KBM-7 (cell line): ENCODE data around the gene FN1.
"Not testable (repeated sequence)": the region's sequence is repeated elsewhere in the genome, so short reads cannot be mapped to it uniquely, and the experiment has no call there.

ENCODE experiments used
- DNase-seq: peaks from one replicate; pipeline ENCODE4 v3.0.0-alpha.2; 2015
- in situ Hi-C: fragments of 300-500 bp; cut with MboI; formaldehyde crosslinking; loops from 2 replicates; pipeline ENCODE4 v1.14.3; 2020; ENCODE audit warnings: low sequenced_read_pairs, low pct_unique_long_range_greater_than_20kb, mixed read lengths

Gene FN1

DNA sequence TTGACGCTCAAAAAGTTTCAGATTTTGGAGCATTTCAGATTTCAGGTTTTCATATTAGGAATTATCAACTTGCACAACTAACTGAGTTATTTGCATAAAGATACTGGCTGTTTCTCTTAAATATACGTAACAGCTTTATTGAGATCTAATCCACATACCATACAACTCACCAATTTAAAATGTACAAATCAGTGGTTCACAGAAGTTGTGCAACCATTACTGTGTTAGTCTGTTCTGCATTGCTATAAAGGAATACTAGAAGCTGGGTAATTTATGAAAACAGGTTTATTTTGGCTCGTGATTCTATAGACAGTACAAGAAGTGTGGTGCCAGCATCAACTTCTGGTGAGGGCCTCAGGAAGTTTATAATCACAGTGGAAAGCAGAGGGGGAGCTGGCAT, 115.8 kb downstream of the FN1 start:
- DNase-seq = no peak
- in situ Hi-C loops = no loop called here

DNA sequence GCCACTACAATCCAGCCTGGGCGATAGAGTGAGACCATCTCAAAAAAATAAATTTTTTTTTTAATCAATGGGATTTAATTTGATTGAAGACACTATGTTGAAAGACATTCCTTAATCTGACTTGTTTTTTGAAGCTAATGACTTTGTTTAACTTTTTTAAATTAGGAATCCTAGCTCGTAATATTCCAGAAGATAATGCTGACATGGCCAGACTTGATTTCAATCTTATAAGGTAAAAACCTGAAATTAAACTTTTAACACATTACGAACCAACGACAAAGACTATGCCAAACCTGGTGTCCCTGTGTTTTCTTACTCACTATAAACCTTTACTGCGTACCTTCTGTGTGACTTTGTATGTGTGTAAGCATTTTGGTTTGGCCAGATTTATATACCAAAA, 116.4 kb downstream of the FN1 start:
- no peak for DNase-seq
- in situ Hi-C loops = no loop called here

DNA sequence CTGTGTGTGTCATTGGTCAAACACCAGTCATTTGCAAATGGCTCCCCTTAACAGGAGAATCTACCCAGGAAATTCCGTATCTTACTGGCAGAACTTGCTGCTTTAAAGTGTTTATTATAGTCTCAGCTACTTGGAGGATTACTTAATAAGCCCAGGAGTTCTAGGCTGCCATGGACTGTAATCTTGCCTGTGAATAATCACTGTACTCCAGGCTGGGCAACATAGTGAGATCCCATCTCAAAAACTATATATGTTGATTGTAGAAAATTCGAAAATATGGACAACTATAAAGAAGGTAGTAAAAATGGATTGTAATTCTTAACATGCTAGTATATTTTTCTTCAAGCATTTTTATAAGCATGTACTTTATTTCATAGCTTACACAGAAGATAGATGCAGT, 119.5 kb downstream of the FN1 start:
- DNase-seq = no peak
- in situ Hi-C loops = no loop called here

DNA sequence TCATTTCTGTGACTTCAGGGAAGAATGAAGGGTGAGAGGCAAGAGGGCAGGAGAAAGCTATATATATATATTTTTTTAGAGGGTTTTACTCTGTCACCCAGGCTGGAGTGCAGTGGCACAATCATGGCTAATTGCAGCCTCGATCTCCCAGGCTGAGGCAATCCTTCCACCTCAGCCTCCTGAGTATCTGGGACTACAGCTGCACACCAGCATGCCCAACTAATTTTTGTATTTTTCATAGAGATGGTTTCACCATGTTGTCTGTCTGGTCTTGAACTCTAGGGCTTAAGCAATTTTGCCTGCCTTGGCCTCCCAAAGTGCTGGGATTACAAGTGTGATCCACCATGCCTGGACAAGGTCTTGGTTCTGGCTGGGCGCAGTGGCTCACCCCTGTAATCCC, 120.6 kb downstream of the FN1 start:
- in situ Hi-C loops = no loop called here
- DNase-seq = no peak

DNA sequence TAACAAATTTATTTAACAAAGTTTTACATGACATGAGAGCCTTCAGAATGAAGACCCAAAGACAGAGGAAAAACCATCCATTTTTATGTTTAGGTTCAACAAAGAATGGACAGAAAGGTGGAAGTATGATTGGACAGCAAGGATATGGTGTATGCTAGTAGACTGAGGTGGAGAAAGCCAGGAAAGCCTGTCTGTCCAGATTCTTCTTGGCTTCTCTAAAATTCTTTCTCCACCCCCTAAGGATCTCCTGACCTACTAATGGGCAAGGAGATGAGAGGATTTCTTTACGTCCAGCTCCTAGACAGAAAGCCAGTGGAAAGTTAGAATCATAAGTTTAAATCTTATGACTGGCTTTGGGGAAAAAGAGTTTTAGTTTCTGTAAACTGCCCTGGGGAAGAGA, 121.0 kb downstream of the FN1 start:
- in situ Hi-C loops = no loop called here
- DNase-seq = no peak

DNA sequence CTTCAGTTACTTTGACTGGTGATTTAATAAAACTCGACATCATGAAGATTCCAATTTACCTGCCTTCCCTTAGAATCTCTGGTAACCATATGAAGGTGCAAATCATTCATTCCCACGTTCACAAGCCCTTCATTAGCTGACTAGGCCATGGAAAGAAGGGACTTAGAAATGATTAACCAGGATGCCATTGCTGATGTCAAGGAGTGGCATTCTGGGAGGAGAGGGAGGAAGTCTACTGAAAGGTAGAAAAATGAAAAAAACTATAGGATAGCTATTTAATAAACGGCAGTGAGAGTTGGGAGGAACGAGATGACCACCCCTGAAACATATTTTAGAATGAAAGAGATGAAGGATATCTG, 122.6 kb downstream of the FN1 start:
- in situ Hi-C loops = no loop called here
- no peak for DNase-seq

DNA sequence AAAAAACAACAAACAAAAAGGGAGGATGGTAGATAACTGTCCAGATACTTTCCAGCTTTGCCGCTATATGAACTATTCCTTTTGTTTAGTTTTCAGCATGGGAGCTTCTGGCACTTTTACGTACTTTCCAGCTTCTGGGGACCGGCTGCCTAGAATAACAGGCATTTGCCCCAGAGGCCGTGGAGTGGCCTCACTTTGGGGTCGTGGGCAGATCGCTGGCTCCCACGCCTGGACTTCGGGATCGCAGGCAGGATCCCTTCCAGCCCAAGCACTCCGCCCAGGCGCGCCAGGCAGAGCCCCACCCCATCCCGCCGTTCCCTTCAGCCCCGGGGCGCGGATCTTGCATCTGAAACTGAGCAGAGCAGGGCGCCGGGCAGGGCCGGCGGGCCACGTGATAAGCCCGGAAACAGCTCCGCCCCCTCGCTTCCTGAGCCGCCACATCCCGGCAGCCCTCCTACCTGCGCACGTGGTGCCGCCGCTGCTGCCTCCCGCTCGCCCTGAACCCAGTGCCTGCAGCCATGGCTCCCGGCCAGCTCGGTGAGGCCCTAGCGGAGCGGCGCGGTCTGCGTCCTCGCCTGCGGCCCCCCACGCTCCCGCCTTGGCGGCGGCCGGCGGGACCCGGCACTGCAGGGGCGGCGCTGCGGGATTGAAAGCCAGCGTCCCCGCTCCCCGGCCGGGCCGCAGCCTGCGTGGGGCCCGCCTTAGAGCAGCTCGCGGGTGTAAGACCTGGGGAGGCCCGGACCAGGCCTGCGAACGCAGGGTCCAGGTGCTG, 124.1 kb downstream of the FN1 start, which contains the start of gene ATIC:
Gene ATIC (plus strand): TSS at position 435 of the 772 bp plus-strand sequence. CDS start 84 bp downstream, at position 519.
- peak; percentile 96 for DNase-seq
- in situ Hi-C loops = no loop called here

DNA sequence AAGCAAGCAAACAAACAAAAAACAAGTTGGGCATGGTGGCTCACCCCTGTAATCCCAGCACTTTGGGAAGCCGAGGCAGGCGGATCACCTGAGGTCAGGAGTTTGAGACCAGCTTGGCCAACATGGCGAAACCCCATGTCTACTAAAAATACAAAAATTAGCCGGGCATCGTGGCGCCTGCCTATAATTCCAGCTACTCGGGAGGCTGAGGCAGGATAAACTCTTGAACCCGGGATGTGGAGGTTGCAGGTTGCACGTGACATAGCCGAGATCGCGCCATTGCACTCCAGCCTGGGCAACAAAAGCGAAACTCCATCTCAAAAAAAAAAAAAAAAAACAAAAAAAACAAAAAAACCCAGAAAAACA, 124.6 kb downstream of the FN1 start:
- DNase-seq, in situ Hi-C loops: not testable (repeated sequence)
